Fibroblast of lung (primary cell): ENCODE data around the gene DAND5.

Experiments used
- EZH2 ChIP-seq: IDR thresholded peaks from 2 replicates; pipeline ENCODE4 v1.5.1; 2012; ENCODE audit warnings: low read length, control low read depth, mild to moderate bottlenecking; ENCODE audit errors: missing control alignments
- TF ChIP-seq, protein P1 (sequence below), 2 donors: IDR thresholded peaks in 1 of 2; conservative IDR thresholded peaks in 1 of 2; 1 replicate in 1 of 2; 2 replicates in 1 of 2; pipeline ENCODE4 v1.5.1; 2011 to 2012; ENCODE audit warnings: low read length in 2 of 2, control low read depth in 1 of 2, inconsistent platforms in 1 of 2, low read depth in 1 of 2, mild to moderate bottlenecking in 1 of 2

DNA sequence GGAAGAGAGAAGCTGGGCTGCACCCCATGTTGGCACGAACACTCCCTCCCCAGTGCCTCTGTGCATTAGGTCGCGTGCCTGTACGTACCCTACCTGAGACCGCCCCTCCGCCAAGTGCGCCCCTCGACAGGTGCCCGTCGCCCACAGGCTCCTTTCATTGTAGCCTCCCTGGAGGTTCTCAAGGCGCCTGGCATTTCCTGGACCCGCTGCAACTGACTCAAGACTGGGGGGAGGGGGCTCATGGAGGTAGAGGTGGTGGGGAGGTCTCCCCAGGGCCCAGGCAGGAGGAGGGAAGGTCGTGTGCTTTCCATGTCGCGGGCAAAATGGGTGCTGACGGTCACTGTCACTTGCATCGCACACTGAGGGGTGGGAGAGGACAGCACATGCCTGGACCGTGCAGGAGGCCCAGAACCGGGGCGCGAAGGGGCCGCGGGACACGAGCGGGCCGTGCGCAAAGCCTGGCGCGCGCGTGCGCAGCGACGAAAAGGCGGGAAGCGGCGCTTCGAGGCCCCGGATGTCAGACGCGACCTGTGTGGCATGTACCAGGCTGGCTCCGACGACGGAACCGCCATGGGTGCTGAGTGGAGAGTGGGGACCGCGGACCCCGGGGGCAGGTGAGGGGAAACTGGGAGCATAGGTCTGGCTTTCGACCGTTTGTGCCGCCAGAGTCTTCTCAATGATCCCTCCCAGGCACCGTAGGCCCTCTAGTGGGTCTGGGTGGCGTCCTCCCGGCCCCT is 42.4 kb downstream of the DAND5 start:
- TF ChIP-seq EZH2 = no peak
- TF ChIP-seq, protein P1, sequence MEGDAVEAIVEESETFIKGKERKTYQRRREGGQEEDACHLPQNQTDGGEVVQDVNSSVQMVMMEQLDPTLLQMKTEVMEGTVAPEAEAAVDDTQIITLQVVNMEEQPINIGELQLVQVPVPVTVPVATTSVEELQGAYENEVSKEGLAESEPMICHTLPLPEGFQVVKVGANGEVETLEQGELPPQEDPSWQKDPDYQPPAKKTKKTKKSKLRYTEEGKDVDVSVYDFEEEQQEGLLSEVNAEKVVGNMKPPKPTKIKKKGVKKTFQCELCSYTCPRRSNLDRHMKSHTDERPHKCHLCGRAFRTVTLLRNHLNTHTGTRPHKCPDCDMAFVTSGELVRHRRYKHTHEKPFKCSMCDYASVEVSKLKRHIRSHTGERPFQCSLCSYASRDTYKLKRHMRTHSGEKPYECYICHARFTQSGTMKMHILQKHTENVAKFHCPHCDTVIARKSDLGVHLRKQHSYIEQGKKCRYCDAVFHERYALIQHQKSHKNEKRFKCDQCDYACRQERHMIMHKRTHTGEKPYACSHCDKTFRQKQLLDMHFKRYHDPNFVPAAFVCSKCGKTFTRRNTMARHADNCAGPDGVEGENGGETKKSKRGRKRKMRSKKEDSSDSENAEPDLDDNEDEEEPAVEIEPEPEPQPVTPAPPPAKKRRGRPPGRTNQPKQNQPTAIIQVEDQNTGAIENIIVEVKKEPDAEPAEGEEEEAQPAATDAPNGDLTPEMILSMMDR (conservative IDR thresholded peaks at IDR 0.05 in 1 of 2, IDR thresholded peaks at IDR 0.05 in 1 of 2; ENCODE audit: low read depth in 1 of 2, low read length in 2 of 2) = no peak
